GM18499 (cell line): ENCODE measurements around the gene ZNHIT2.
A peak's percentile ranks its signal among the peaks of the same experiment; 100 is the strongest.

Experiments
- ATAC-seq: cut with Tn5 transposase; IDR thresholded peaks from one replicate; pipeline ENCODE4 v1.9.1; 2021; ENCODE audit warnings: moderate number of reproducible peaks; ENCODE audit not compliant: insufficient read depth, unreplicated experiment

Gene ZNHIT2

DNA sequence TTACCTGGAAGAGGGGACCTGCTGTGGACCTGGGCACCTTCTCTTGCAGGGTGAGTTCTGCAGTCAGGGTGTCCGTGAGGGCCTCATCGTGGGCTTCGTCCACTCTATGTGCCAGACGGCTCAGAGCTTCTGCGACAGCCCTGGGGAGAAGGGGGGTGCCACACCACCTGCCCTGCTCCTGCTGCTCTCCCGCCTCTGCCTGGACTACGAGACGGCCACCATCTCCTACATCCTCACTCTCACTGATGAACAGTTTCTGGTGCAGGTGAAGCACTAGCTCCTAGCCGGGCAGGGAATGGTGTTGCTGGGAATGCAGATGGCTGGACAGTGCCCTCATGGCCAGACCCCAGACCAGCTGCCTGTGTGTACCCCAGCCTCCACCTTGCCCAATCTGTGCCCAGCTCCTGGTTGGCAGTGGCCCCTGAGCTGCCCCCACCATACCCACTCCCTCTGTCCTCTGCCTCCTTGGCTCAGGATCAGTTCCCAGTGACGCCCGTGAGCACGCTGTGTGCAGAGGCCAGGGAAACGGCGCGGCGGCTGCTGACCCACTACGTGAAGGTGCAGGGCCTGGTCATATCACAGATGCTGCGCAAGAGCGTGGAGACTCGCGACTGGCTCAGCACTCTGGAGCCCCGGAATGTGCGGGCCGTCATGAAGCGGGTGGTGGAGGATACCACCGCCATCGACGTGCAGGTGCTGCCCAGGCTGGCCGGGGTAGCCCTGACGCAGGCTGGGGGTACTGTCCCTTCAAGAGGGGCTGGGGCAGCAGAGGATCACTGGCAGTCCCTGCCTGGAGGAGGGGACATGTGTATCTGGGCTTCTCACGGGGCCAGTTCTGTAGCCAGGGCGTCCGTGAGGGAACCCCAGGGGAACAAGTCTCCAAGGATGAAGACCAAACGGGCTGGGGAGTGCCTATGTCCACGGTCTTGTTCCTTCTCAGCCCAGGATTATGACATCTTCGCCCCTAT is 8.0 kb downstream of the ZNHIT2 start:
- ATAC-seq, result no peak

DNA sequence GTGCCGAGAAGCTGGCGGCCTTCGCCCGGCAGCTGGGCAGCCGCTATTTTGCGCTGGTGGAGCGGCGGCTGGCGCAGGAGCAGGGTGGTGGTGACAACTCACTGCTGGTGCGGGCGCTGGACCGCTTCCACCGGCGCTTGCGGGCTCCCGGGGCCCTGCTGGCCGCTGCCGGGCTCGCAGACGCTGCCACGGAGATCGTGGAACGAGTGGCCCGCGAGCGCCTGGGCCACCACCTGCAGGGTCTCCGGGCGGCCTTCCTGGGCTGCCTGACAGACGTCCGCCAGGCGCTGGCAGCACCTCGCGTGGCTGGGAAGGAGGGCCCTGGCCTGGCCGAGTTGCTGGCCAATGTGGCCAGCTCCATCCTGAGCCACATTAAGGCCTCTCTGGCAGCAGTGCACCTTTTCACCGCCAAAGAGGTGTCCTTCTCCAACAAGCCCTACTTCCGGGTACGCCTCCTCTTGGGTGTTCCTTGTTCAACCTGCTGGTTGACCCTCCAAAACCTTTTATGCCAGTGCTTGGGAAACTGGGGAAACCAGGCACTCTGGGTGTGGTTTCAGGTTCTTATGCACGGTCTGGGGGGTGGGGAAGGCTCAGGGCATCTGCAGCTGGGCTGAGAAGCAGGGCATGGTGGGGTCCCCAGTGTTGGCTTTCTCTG is 8.9 kb downstream of the ZNHIT2 start:
- no peak for ATAC-seq

DNA sequence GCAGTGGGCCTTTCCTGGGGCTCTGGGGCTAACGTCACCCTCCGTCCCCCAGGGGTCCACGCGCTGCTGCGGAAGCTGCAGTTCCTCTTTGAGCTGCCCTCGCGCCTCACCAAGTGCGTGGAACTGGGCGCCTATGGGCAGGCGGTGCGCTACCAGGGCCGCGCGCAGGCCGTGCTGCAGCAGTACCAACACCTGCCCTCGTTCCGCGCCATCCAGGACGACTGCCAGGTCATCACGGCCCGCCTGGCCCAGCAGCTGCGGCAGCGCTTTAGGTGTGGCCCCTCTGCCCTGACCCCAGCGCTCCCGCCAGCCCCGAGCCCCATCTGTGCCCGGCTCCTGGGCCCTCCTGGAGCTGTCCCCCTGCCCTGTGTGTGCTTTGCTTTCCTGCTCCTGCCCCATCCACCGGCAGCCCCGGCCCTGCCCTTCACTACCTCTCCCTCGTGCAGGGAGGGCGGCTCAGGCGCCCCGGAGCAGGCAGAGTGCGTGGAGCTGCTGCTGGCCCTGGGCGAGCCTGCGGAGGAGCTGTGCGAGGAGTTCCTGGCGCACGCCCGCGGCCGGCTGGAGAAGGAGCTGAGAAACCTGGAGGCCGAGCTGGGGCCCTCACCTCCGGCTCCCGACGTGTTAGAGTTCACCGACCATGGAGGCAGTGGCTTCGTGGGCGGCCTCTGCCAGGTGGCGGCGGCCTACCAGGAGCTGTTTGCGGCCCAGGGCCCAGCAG is 9.6 kb downstream of the ZNHIT2 start:
- ATAC-seq, result no peak

DNA sequence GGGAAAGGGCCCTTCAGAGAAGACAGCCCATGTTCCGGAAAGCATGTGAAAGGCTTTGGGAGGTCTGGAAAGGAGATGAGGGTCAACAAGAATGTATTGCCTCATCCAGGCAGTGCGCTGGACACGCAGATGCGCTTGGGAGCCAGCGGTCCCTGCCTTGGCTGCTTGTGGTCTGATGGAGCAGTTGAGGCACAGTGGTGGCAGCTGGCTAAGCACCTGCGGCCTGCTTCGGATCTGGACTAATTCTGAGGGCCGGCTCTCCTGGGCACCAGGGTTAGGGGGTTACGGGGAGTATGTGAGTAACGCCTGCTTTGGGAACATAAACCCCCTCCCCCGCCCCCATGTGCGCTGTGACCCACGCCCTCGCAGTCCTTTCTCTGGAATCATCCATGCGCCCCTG is 10.4 kb downstream of the ZNHIT2 start:
- ATAC-seq, result no peak

DNA sequence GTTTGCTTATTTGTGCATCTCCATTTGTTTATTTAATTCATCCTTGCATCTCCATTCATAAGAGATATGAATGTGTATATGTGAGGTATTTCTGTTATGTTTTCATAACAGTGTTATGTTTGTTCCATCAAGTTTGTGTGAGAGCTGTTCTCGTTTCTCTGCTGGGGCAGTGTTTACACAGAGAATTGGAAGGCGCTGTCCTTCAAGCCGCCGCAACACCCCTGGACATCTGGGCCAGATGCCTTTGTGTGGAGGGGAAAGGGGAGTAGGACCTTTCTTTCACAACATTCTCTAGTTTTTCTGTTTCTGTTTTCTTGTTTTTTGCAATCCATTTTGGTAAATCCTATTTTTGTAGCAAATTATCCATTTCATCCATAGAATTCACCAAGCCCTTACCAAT is 12.9 kb downstream of the ZNHIT2 start:
- no peak for ATAC-seq

DNA sequence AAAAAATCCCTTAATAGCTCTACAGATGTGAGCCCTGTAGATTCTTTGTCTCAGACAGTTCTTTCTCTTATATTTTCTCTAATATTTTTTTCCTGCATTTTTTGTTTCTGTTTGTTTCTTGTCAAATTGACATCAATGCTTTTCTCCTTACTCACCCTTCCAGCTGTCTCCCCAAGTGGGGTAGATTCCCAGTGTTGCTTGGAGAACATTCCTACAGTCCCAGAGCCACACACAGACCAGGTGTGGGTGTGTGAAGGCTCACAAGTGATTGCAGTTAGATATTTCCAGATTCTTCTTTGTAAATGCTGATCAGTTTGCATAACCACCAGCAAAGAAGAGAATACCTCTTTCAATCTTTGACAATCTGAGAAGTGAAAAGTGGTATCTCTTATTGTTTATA is 14.0 kb downstream of the ZNHIT2 start:
- ATAC-seq, result no peak

DNA sequence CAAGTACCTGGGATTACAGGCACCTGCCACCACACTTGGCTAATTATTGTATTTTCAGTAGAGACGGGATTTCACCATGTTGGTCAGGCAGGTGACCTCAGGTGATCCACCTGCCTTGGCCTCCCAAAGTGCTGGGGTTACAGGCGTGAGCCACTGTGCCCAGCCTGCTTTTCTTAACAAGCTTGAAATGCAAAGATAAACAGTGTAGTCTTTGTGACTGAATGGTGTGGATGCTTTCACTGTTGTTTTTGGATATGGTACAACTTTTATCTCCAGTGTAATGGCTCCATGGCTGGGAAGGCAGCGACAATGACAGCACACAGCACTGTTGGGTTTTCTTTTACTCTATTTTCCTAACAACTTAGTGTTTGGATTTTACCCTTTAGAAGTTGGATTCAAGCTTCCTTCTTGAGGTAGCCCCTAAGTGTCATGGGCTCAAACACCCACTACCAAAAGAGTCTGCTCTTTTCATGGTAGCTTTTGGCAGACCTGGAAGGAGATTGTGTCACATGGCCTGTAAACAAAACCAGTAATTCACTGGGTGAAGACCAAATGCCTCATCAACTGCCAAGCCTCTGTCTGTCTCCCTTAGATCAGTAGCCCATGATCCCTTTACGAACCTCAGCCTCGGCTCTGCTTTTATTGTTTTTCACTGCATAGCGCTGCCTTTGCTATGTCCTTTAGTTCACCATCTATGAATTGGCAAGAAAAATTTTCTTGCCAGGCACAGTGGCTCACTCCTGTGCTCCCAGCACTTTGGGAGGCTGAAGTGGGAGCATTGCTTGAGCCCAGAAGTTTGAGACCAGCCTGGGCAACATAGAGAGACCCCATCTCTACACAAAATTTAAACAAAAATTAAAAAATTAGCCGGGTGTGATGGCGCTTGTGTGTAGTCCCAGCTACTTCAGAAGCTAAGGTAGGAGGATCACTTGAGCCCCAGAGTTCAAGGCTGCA is 15.1 kb downstream of the ZNHIT2 start:
- ATAC-seq, result no peak

DNA sequence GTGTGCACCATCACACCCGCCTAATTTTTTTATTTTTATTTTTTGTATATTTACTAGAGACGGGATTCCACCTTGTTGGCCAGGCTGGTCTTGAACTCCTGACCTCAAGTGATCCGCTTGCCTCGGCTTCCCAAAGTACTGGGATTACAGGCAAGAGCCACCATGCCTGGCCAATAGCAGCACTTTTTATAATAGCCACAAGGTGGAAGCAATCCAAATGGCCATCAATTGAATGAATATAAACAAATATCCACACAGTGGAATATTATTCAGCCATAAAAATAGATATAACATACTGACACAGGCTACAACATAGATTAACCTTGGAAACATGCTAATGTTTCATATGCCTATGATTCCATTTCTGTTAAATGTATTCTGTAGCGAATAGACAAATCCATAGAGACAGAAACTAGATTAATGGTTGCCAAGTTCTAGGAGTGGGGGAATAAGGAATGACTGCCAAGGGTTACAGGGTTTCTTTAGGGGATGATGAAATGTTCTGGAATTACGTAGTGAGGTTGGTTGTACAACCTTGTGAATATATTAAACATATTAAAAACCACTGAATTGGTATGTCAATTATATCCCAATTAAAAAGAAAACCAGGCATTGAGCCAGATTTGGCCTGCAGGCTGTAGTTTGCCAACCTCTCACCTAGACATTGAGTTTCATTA is 16.7 kb downstream of the ZNHIT2 start:
- ATAC-seq, result no peak

DNA sequence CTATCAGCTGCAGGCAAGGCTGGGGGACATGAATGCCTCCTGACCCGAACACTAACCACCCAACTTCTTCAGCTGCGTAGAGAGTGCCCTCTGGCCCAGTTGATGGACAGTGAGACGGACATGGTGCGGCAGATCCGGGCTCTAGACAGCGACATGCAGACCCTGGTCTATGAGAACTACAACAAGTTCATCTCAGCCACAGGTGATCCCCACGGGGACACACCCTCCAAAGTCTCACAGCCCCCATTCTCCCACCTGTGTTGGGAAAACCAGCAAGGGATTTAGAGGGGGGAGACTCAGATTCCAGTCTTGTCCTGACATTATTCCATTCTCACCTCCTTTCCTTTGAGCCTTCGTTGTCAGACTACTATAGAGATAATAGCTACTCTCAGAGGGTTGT is 20.6 kb downstream of the ZNHIT2 start:
- ATAC-seq, result no peak

DNA sequence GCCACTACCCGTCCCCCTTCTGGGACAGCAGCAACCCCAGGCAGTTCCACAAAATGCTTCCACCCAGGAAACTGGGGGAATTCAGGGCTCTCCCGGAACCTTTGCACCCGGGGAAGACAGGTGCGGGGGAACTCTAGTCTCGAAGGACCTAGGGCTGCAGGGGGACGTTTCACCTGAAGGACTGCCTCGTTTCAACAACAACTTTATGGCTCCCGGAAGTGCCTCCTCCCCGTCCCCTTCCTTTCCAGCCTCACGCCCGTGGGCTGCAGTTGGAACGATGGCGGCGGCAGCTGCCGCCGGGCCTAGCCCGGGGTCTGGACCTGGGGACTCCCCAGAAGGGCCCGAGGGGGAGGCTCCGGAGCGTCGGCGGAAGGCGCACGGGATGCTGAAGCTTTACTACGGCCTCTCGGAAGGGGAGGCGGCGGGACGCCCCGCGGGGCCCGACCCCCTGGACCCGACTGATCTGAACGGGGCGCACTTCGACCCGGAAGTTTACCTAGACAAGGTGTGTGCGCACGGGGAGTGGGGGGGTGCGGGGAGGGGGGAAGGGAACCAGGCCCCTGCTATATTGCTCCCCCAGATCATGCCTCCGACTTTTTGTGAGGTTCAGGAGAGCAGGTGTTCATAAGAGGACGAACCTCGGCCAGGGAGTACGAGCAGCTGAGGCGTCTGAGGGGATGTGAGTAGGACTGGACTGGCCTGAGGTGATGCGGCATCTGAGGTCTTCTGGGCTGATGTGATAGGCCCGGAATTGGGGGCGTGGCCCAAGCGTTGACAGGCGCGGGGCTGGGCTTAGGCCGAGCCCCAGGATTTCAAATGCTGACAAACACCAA is 21.3 kb downstream of the ZNHIT2 start, which contains the start of gene VPS51:
Gene VPS51 (plus strand): TSS at position 241 of the 833 bp plus-strand sequence. CDS start 37 bp downstream, at position 278.
- ATAC-seq, result peak; percentile 51

DNA sequence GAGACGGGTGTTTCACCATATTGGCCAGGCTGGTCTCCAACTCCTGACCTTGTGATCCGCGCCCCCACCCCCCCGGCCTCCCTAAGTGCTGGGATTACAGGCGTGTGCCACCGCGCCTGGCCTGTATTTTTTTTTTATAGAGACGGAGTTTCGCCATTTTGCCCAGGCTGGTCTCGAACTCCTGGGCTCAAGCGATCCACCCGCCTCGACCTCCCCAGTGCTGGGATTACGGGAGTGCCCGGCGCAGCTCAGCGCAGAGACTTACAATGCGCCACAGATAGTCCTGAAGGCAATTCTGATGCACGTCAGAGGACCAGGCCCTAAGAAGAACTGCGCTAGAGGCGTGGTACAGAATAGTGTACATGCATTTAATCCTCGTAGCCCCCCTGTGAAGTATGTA is 22.1 kb downstream of the ZNHIT2 start:
- no peak for ATAC-seq

DNA sequence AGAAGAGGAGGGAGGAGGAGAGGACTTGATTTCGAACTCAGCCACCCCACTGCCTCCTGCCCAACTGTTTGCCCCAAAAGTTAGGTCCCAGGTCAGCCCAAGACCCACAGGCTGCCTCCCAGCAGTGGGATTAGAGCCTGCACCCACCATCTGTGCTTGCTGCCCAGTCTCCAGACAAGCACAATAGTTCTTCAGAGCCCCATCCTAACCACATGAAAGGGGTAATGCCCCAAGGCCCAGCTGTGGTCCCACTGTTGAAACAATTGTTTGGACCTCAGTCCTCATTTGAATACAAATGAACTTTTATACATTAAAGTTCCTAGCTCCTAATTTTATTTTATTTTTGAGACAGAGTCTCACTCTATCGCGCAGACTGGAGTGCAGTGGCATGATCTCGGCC is 26.9 kb downstream of the ZNHIT2 start:
- ATAC-seq, result no peak

DNA sequence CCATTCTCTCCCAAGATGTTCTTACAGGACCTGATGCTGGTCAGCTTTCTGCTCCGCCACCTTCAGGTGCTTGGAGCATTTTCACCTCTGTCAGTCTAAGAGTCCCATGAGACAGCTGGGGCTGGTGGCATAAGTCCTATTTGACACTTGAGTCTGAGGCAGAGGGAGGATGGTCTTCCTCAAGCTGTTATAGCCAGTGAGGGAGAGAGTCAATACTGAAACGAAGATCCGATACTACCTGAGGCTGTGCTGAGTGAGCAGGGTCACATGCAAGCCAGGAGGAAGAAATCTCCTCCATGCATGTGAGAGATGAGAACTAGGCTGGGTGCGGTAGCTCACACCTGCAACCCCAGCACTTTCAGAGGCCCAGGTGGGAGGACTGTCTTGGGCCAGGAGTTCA is 27.9 kb downstream of the ZNHIT2 start:
- ATAC-seq, result no peak

DNA sequence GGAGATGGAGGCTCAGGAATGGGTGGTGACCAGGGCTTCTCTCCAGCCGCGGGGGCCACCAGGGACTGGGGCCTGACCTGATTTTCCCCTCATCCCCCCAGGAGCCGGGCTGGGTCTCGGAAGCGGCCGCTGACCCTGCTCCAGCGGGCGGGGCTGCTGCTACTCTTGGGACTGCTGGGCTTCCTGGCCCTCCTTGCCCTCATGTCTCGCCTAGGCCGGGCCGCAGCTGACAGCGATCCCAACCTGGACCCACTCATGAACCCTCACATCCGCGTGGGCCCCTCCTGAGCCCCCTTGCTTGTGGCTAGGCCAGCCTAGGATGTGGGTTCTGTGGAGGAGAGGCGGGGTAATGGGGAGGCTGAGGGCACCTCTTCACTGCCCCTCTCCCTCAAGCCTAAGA is 29.7 kb downstream of the ZNHIT2 start:
- ATAC-seq, result no peak

DNA sequence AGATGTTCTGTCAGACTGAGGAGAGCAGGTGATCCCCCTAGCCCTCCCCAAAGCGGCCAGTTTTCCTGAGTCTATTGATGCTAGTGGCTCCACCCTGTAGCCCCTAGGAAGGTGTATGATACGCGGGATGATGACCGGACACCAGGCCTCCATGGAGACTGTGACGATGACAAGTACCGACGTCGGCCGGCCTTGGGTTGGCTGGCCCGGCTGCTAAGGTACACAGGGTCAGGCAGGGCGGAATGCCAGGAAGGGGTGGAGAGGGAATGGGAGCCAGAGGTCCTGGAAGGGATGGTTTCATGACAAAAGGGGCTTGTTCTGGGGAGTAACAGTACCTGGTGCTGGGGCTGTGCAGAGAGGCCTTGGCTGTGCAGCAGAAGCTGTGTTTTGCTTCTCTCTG is 30.3 kb downstream of the ZNHIT2 start:
- no peak for ATAC-seq

DNA sequence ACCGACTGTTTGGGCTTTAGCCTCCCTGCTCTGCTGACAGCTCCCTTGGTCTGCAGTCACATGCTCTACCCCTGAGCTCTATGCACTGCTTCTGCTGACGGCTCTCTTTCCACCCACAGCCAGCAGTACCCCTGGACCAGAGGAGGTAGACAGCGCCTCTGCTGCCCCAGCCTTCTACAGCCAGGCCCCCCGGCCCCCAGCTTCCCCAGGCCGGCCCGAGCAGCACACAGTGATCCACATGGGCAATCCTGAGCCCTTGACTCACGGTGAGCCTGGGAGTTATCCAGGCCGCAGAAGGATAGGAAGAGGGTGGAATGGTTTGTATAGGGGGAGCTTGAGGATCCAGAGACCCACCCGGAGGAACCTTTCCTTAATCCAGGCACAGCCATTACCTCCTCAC is 30.7 kb downstream of the ZNHIT2 start:
- no peak for ATAC-seq

DNA sequence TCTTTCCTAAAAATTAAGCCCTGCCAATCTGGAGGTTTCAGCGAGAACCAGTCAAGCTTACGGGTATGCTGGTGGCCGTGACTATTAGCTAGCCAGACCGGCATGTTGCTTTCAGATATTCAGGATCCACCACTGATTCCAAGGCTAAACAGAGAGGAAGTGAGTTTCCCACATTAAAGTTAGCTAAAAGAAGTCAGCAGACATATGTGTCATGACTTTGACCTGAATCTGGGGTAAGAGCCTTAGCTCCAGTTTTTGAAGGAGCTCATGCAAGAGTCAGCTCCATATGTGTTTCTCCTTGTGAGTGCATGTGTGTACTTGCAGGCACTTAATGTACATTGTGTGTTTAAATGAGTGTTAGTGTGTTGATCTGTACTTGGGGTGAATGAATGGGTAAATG is 32.1 kb downstream of the ZNHIT2 start:
- no peak for ATAC-seq

DNA sequence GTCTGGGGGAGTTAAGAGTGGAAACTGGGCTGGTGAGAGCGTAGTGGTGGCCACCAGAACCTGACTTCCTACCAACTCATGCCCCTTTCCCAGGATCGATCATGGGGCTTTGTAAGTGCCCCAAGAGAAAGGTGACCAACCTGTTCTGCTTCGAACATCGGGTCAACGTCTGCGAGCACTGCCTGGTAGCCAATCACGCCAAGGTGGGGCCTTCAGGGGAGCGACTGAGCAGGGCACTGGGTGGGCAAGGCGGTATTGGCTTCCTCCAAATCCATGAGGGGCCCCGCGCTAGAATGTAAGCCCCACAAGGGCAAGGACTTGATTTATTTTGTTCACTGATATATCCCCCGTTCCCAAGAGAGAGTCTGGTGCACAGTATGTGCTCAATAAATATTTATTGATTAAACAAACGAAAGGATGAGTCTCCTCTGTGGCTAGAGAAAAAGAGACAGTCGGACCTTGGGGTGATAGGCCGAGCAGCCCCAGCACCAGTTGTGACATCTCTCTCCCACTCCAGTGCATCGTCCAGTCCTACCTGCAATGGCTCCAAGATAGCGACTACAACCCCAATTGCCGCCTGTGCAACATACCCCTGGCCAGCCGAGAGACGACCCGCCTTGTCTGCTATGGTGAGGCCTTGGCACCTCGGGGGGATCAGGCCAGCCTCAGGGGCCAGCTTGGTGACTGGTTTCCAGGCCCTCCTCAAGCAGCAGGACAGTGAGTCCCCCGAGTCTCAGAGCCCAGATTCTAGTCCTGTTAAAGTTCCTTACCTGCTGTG is 32.7 kb downstream of the ZNHIT2 start:
- no peak for ATAC-seq
